Esophagus muscularis mucosa (tissue), 3 donors: ENCODE measurements around the gene ZFAND6.

Experiments used
- CTCF ChIP-seq, 3 experiments: fragments of 200-600 bp in 2 of 3; fragments of 450-650 bp in 1 of 3; sonication (generic) in 2 of 3; IDR thresholded peaks; one replicate each; pipeline ENCODE4 v1.5.1; 2017 to 2019; ENCODE audit warnings: antibody characterized with exemption in 3 of 3, mild to moderate bottlenecking in 2 of 3, moderate library complexity in 1 of 3
- POLR2A ChIP-seq: fragments of 450-650 bp; IDR thresholded peaks from one replicate; pipeline ENCODE4 v1.6.1; 2017; ENCODE audit warnings: antibody characterized with exemption, moderate library complexity, mild to moderate bottlenecking, low read depth
- POLR2AphosphoS5 ChIP-seq, 2 donors: sonication (generic); formaldehyde crosslinking; IDR thresholded peaks; one replicate each; pipeline ENCODE4 v1.6.1; 2017; ENCODE audit warnings: antibody characterized with exemption in 2 of 2

GRCh38 chr15:80099241-80099640 is 39.8 kb downstream of the ZFAND6 start:
- TF ChIP-seq CTCF (IDR thresholded peaks at IDR 0.05) (no peak), POLR2A (no peak), POLR2AphosphoS5 (IDR thresholded peaks at IDR 0.05) (no peak)
